Right ventricle myocardium inferior (tissue), 1 donor: ENCODE measurements around the gene CYP2A7. TPM values are rescaled to one million over a fixed set of nuclear protein-coding genes. Genes with fewer than 3 reads are reported as not detected.
"Not testable (repeated sequence)": the region's sequence is repeated elsewhere in the genome, so short reads cannot be mapped to it uniquely, and the experiment has no call there.

Experiments
- ATAC-seq: fragments of 200-7000 bp; cut with Tn5 transposase; one replicate; pipeline ENCODE4 v1.9.1; 2020; ENCODE audit warnings: mild to moderate bottlenecking, moderate library complexity
- DNase-seq: peaks from one replicate; pipeline ENCODE4 v3.0.0; 2021; ENCODE audit errors: missing footprints
- intact Hi-C: fragments of 100-400 bp; cut with DNase I; formaldehyde crosslinking; loops from one replicate; pipeline ENCODE4 v1.11.0; 2022
- total RNA-seq: library from RNA; stranded (reverse); fragmentation: NEBNext Ultra II Directional; extraction: Animal tissue kit (Norgen Biotek cat#: 25700); gene quantifications from one replicate; pipeline ENCODE4 v1.2.1, GENCODE V29; 2021
- donor health status: DM: no; HTN: yes; CAD: no; lungs with severe emphysema.

Gene CYP2A7
- total RNA-seq, 1 donor from 2014 or later = not detected

- DNase-seq (no peak), ATAC-seq (no peak)
- intact Hi-C loops = no loop called here
These were observed 23.9 kb downstream of the CYP2A7 start for GRCh38 chr19:40858109-40858508.

- DNase-seq, ATAC-seq, intact Hi-C loops: not testable (repeated sequence)
These were observed 29.4 kb downstream of the CYP2A7 start for GRCh38 chr19:40852467-40853152.

- ATAC-seq, intact Hi-C loops, DNase-seq: not testable (repeated sequence)
These were observed 31.8 kb downstream of the CYP2A7 start, which contains the start of gene CYP2A6 for GRCh38 chr19:40850277-40850676. CYP2A6 (minus strand) TSS chr19:40850447; CDS start chr19:40850426, 21 bp downstream.

GRCh38 chr19:40846722-40847121 lies 35.3 kb downstream of the CYP2A7 start:
- intact Hi-C loops, DNase-seq, ATAC-seq: not testable (repeated sequence)

- intact Hi-C loops, DNase-seq: not testable (repeated sequence)
- ATAC-seq = peak; percentile 60
These were observed 38.4 kb downstream of the CYP2A7 start for GRCh38 chr19:40843653-40844052.

- intact Hi-C loops, DNase-seq: not testable (repeated sequence)
- ATAC-seq = peak; percentile 48
These were observed 38.9 kb downstream of the CYP2A7 start for GRCh38 chr19:40842997-40843652.

- ATAC-seq, intact Hi-C loops, DNase-seq: not testable (repeated sequence)
These were observed 40.0 kb downstream of the CYP2A7 start for GRCh38 chr19:40842012-40842411.

GRCh38 chr19:40838477-40838876 lies 43.6 kb downstream of the CYP2A7 start:
- intact Hi-C loops, ATAC-seq, DNase-seq: not testable (repeated sequence)

- DNase-seq = no peak
- intact Hi-C loops = no loop called here
These were observed 45.1 kb downstream of the CYP2A7 start for GRCh38 chr19:40836754-40837429.

GRCh38 chr19:40833728-40834533 lies 48.1 kb downstream of the CYP2A7 start:
- intact Hi-C loops, ATAC-seq: not testable (repeated sequence)

More at GRCh38 chr19:40836754-40837429, 45.1 kb downstream of the CYP2A7 start:
- no peak for ATAC-seq

GRCh38 chr19:40832431-40832790 lies 49.6 kb downstream of the CYP2A7 start:
- intact Hi-C loops, ATAC-seq: not testable (repeated sequence)

More at GRCh38 chr19:40833728-40834533, 48.1 kb downstream of the CYP2A7 start:
- DNase-seq = not testable (repeated sequence)

GRCh38 chr19:40831502-40832430 lies 50.3 kb downstream of the CYP2A7 start:
- DNase-seq (no peak), ATAC-seq (no peak)
- intact Hi-C loops = no loop called here

More at GRCh38 chr19:40832431-40832790, 49.6 kb downstream of the CYP2A7 start:
- DNase-seq = not testable (repeated sequence)

- ATAC-seq, intact Hi-C loops, DNase-seq: not testable (repeated sequence)
These were observed 51.3 kb downstream of the CYP2A7 start for GRCh38 chr19:40830741-40831140.

GRCh38 chr19:40829205-40829604 lies 52.8 kb downstream of the CYP2A7 start:
- intact Hi-C loops = no loop called here
- ATAC-seq (no peak), DNase-seq (no peak)

- ATAC-seq (no peak), DNase-seq (no peak)
- intact Hi-C loops = no loop called here
These were observed 54.4 kb downstream of the CYP2A7 start for GRCh38 chr19:40827386-40828247.

GRCh38 chr19:40826699-40827385 lies 55.2 kb downstream of the CYP2A7 start:
- intact Hi-C loops, DNase-seq, ATAC-seq: not testable (repeated sequence)
